Activated B cell treated with CpG ODN at 0.5 μM for 24 hours (primary cell): ENCODE data around the gene SYT9. TPM values are rescaled to one million over a fixed set of nuclear protein-coding genes. Genes with fewer than 3 reads are reported as not detected.
A peak's percentile ranks its signal among the peaks of the same experiment; 100 is the strongest.

Source experiments
- ATAC-seq: fragments of 200-7000 bp; cut with Tn5 transposase; one replicate; pipeline ENCODE4 v1.10.0; 2021; ENCODE audit warnings: low read depth, mild to moderate bottlenecking, moderate library complexity
- CTCF ChIA-PET: fragments of 350-600 bp; sonication (Branson Sonifier 250); formaldehyde crosslinking; loops from one replicate; lab custom pipeline; 2021; ENCODE audit warnings: antibody characterized with exemption; lab: Charles Lee
- POLR2A ChIA-PET: fragments of 350-600 bp; sonication (Branson Sonifier 250); formaldehyde crosslinking; loops from one replicate; lab custom pipeline; 2021; ENCODE audit warnings: antibody characterized with exemption; lab: Charles Lee
- DNase-seq: peaks from one replicate; pipeline ENCODE4 v3.0.0; 2022
- H3K27ac Mint-ChIP-seq: one replicate; pipeline ENCODE4 v1.8.0; 2020; ENCODE audit warnings: mixed read lengths
- H3K27me3 Mint-ChIP-seq: one replicate; pipeline ENCODE4 v1.8.0; 2021; ENCODE audit warnings: mixed read lengths
- H3K36me3 Mint-ChIP-seq: one replicate; pipeline ENCODE4 v1.8.0; 2021; ENCODE audit warnings: low read depth, mixed read lengths
- H3K4me1 Mint-ChIP-seq: one replicate; pipeline ENCODE4 v1.8.0; 2021; ENCODE audit warnings: mixed read lengths
- H3K4me3 Mint-ChIP-seq: one replicate; pipeline ENCODE4 v1.8.0; 2020; ENCODE audit warnings: mild to moderate bottlenecking, mixed read lengths
- H3K9me3 Mint-ChIP-seq: one replicate; pipeline ENCODE4 v1.8.0; 2020; ENCODE audit warnings: mixed read lengths
- CTCF ChIP-seq: fragments of 200-600 bp; IDR thresholded peaks from one replicate; pipeline ENCODE4 v1.8.0; 2022; ENCODE audit warnings: antibody characterized with exemption, mild to moderate bottlenecking
- intact Hi-C: fragments of 100-400 bp; cut with micrococcal nuclease; formaldehyde crosslinking; loops from one replicate; pipeline ENCODE4 v1.15.1; 2024
- total RNA-seq: library from RNA; stranded (reverse); gene quantifications from 2 replicates; pipeline ENCODE4 v1.2.3, GENCODE V29; 2022

Gene SYT9
- total RNA-seq, 1 donor from 2014 or later = not detected

- POLR2A ChIA-PET = no interaction called here
- Mint-ChIP-seq H3K27ac (no peak overlapping the region), H3K4me1 (no peaks in the 10 kb centered on the region), H3K36me3 (no peaks in the 10 kb centered on the region), H3K27me3 (no peaks in the 10 kb centered on the region), H3K9me3 (no peaks in the 10 kb centered on the region), H3K4me3 (no peak overlapping the region)
- no peak for ATAC-seq
- TF ChIP-seq CTCF = no peak
- intact Hi-C loops = no loop called here
- CTCF ChIA-PET = no interaction called here
- no peak for DNase-seq
These were observed 113.0 kb downstream of the SYT9 start for GRCh38 chr11:7364660-7365059.

- ChIA-PET CTCF (no interaction called here), POLR2A (no interaction called here)
- no peak for TF ChIP-seq CTCF
- peaks cover 2% of the 10 kb centered on the region for H3K36me3 Mint-ChIP-seq
- ATAC-seq (no peak), DNase-seq (no peak)
- peaks cover 4% of the 10 kb centered on the region for H3K9me3 Mint-ChIP-seq
- intact Hi-C loops = no loop called here
- H3K4me1 Mint-ChIP-seq = no peaks in the 10 kb centered on the region
- H3K4me3 Mint-ChIP-seq = no peak overlapping the region
- no peak overlapping the region for H3K27ac Mint-ChIP-seq
- H3K27me3 Mint-ChIP-seq = peaks cover 10% of the 10 kb centered on the region
These were observed 116.1 kb downstream of the SYT9 start for GRCh38 chr11:7367803-7368202.

- H3K27ac Mint-ChIP-seq = no peak overlapping the region
- H3K4me1 Mint-ChIP-seq = peaks cover under 1% of the 10 kb centered on the region
- peaks cover 2% of the 10 kb centered on the region for H3K36me3 Mint-ChIP-seq
- TF ChIP-seq CTCF = no peak
- H3K9me3 Mint-ChIP-seq = peaks cover 10% of the 10 kb centered on the region
- ATAC-seq = no peak
- no peak for DNase-seq
- ChIA-PET CTCF (no interaction called here), POLR2A (no interaction called here)
- intact Hi-C loops = no loop called here
- no peak overlapping the region for H3K4me3 Mint-ChIP-seq
- H3K27me3 Mint-ChIP-seq = peaks cover 59% of the 10 kb centered on the region
These were observed 124.7 kb downstream of the SYT9 start for GRCh38 chr11:7376386-7376785.

GRCh38 chr11:7381937-7382336 lies 130.2 kb downstream of the SYT9 start:
- intact Hi-C loops = loop anchor here (2.0 kb wide), 1 partner anchor 131 kb away; the partner anchor contains the start of gene PPFIBP2
- no peak for TF ChIP-seq CTCF
- ChIA-PET CTCF (no interaction called here), POLR2A (interaction anchor here (0.8 to 1.0 kb wide), 2 partner anchors 131 to 139 kb away, joined by 3 to 9 read pairs; no protein-coding TSS in a partner anchor)
- no peaks in the 10 kb centered on the region for H3K9me3 Mint-ChIP-seq
- no peak overlapping the region for H3K4me3 Mint-ChIP-seq
- no peaks in the 10 kb centered on the region for H3K36me3 Mint-ChIP-seq
- peaks cover 20% of the 10 kb centered on the region for H3K27me3 Mint-ChIP-seq
- no peak for DNase-seq
- ATAC-seq = peak; percentile 81
- peaks cover 29% of the 10 kb centered on the region for H3K4me1 Mint-ChIP-seq
- peak overlapping the region; percentile 27 for H3K27ac Mint-ChIP-seq

- peak; percentile 77 for ATAC-seq
- Mint-ChIP-seq H3K36me3 (no peaks in the 10 kb centered on the region), H3K27ac (peak overlapping the region; percentile 3), H3K4me1 (peaks cover 29% of the 10 kb centered on the region), H3K9me3 (no peaks in the 10 kb centered on the region), H3K4me3 (no peak overlapping the region), H3K27me3 (peaks cover 9% of the 10 kb centered on the region)
- intact Hi-C loops = loop anchor here (2.0 kb wide), 1 partner anchor 129 kb away; the partner anchor contains the start of gene PPFIBP2
- no peak for TF ChIP-seq CTCF
- ChIA-PET POLR2A (interaction anchor here (0.7 kb wide), 1 partner anchor 113 kb away, joined by 3 read pairs; no protein-coding TSS in a partner anchor), CTCF (interaction anchor here (0.8 kb wide), 1 partner anchor 31 kb away, joined by 3 read pairs; no protein-coding TSS in a partner anchor)
- no peak for DNase-seq
These were observed 131.7 kb downstream of the SYT9 start for GRCh38 chr11:7383406-7383805.
